Activated T-helper 1 cell treated with Interleukin-2 at 50 U/mL for 16 hours (primary cell): ENCODE data around the gene C3orf18.

Experiments used
- DNase-seq: peaks from one replicate; pipeline ENCODE4 v3.0.0-alpha.2; 2020; ENCODE audit warnings: low read depth

The C3orf18 gene

DNA sequence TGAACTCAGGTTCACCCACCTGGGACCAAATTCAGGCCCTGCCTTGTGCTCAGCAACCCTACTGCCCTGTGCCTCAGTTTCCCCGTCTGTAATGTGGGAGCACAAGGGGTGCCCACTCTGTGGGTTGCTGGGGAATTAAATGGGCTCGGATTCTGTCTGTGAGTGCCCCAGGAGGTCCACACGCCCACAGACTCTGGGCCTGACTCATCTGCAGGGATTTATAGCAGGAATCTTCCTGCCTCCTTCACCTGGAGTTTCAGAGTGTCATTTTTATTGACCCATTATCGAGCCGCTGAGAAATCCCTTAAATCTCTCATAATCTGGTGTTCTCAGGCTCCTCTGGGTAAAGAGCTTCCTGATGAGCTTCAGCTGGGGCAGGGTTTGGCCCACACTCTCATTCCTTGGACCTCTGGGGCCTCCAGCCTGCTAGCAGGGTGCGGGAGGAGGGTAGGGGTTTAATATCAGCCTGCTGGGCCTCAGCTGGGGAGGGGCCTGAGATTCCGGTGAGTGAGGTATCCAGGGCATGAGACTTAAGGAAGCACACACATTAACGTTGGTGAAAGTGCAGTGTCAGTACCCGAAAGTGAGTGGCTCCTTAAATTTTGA lies 16.4 kb downstream of the C3orf18 start:
- DNase-seq: no peak

- peak; percentile 17 for DNase-seq
Observed at GRCh38 chr3:50550079-50550736, 17.3 kb downstream of the C3orf18 start.

DNA sequence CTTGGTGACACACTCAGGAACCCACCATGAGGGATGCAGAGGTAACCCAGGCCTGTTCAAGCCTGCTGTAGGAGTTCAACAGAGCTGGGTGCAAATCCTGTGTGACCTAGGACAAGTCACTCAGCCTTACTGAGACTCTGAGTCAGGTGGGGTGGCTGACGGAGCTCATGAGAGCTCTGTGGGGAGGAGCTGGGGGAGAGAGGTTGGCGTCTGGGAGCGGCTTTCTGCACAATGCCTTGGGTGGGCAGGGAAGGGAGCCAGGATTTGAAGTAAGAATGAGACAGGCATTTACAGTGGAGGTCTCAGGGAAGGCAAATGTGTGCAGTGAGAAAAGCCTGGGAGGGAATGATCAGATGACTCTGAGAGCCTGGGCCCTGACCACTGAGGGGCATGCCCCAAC lies 18.3 kb downstream of the C3orf18 start:
- no peak for DNase-seq

DNA sequence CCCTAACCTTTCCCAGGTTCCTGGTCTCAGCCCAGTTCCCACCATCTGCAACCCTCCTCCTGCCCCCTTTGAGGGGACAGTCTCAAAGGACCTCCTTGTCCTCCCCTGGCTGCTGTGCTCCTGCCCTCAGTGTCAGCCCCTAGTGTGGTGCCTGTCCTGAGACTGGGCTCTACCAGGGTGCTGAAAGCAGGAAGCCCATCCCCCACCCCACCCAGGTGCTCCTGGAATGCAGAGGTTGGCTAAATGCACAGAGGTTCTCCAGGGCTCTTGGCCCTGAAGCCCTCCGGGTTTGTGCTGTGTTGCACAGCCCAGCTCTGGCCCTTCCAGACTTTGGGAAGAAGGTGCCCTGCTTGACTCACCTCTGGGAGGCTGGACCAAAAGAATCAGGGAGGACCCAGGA lies 21.8 kb downstream of the C3orf18 start:
- no peak for DNase-seq

DNA sequence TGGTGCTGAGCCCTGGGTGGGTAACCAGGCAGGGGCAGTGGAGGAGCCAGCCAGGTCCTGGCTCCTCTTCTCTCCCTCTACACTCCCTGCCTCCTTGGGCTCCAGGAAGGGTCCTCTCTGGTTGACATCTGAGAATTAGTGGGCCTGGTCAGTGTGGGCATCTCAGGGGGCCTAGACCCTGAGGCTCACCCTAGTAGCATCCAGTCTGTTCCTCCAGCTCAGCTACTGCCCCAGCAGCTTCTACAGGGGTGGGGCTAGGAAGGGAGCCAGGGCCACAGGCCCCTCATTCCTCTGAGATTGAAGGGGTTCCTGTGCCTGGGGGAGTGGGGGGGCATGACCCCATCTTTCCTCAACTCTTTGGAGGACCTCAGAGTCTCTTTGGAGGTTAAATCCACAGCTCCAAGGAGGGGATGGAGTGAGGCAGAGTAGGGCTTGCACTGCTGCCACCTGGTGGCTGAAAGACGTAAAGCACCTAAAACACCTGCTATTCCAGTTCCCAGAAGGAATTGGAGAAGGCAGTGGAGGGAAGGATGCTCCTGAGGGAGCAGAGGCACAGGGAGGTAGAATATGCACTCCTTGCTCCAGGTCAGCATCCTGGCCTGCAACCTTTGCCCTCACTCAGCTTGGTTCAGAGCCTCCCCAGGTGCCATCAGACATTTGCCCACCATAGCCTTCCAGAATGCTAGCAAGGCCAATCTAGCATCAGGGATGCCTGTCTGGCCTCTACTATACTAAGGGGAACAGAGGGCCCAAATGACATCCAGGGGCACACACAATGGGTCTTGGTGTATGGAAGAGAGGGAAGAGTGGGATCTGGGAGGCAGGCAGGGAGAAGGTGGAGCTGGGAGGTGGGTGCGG lies 25.1 kb downstream of the C3orf18 start:
- peak; percentile 21 for DNase-seq

DNA sequence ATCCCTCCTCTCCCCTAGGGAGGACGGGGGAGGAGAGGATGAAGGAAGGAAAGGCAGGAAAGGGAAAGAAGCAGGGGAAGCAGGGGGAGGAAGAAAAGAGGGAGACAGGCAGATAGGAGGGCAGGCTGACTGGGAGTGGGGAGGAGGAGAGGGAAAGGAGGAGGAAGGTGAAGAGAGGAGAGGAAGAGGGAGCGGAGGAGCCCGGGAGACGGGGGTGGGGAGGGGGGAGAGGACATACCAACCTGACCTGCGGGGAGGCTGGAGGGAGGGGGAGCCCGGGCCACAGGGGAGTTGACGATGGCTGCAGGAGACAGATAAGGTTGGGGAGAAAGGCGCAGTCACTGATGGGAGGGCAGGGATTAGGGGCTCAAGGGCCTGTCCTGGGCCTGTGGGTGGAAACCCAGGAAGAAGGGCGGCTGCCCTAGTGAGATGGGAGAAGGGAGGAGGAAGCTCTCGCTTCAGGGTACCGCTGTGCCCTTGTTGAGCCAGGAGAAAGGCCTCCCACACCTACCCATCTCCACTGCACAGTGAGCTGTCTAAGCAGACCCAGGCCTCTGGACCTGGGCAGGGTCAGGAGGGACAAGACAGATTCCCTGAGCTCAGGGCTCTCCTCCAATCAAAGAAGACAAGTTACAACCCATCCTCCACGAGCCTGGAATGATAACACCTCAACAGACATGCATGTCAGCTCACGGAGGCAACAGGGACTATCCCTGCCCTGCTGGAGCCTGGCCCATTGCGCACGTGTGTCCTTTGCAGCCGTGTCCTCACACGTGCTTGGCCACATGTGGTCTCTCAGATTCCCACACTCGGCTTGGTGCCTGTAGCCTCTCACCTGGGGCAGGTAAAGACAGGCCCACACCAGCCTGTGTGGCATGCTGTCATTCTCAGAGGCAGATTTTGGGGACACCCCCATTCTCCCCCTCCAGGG lies 27.9 kb downstream of the C3orf18 start:
- DNase-seq: no peak

GRCh38 chr3:50537421-50538129 lies 30.0 kb downstream of the C3orf18 start:
- no peak for DNase-seq

DNA sequence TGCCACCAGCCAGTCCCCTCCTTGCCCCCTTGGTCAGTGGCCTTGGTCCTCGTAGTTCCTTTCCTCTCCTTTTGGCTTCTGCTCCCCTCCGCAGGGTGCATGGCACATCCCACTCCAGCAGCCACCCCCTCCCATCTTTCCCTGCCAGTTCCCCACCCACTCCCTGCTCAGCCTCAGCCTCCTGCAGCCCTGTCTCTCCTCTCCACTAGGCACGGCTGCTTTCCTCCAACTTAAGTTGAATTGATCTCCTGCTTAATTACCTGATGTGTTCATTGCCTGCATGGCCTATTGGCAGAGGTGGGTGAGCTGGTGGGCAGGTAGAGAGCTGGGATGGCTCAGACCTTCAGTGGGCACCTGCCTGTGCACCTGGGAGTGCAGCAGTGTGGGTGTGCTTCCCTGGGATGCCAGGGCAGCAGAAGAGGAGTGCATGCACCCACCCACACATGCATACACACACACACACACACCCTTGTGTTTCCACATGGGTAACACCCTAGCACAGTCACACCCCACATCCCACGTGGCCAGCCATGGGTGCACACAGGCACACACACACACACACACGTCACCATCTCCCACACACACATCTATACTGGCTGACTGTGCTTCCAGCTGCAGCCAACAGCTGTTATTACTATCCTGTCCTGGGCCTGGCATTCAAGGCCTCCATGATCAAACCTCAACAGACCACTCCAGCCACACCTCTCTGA lies 30.9 kb downstream of the C3orf18 start:
- no peak for DNase-seq

DNA sequence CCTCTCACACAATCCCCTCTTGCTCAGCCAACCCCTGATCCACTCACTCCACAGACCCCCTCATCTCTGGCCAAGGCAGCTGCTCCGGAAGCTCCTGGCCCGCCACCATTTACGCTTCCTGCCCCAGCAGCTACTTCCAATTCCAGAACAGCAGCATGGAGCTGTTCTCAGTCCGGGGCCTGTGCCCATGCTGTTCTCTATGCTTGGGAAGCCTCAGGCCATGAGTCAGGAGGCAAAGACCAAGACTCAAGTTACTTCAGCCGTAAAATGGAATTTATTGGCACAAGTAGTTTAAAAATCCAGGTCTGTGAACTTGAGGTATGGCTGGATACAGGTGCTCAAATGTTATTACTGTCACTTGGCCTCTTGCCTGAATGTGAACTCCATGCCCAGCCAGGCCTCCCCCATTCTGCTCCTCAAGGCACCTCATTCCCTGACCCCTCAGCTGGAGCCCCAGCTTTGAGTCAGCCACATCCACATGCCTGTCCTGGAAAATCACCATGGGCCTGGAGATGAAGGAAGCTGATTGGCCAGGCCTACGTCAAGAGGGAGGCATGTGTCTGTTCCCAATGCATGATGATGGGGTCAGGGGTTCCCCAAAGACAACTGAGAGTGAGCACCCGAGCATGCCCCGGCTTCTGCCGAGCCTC lies 32.7 kb downstream of the C3orf18 start:
- no peak for DNase-seq

DNA sequence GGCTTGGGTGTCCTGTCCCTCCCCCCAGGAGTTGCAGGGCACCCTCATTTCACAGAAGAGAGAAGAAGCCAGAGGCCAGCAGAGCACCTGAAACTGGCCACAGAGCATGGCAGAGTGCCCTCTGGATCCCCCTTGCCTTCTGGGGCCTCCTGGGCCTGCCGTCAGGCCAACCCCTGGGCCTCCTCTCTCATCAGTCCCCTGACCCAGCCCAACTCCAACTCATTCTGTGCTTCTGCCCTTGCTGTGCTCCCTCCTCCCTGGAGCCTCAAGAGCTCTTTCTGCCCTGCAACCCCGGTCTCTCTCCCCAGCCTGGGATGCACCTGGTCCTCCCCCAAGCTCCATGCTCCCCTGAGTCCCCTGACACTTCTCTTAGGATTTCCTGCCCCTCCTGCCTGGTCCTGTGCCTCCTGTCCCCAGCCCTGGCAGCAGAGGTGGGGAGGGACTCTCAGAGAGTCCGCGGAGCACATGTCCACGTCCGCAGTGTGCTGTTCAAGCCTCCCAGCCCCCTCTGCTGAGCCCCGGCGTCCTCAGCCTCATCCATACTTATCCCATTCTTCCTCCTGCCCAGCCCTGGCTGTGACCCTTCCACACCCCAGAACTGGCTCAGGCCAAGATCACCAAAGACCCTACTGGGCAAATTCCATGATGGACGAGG lies 33.6 kb downstream of the C3orf18 start:
- no peak for DNase-seq

DNA sequence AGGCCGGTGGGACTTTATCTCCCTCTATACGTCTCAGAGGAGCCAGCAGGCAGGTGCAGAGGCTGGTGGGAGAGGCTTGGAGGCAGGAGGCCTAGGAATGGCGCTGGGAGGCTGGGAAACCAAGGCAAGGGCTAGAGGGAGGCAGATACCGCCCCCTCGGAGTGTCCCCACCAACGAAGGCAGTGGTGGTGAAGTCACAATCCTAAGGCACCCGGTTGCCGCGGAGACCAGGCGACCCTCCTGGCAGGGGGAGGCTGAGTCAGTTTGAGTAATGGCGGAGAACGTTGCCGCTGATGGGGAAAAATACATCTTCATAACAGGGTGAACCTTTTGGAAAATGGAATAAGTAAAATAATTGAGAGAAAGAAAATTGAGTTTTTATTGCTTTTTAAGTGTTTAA lies 34.2 kb downstream of the C3orf18 start:
- DNase-seq: no peak

GRCh38 chr3:50532062-50532705 lies 35.4 kb downstream of the C3orf18 start:
- DNase-seq: no peak

GRCh38 chr3:50531201-50531600 lies 36.3 kb downstream of the C3orf18 start:
- DNase-seq: no peak

DNA sequence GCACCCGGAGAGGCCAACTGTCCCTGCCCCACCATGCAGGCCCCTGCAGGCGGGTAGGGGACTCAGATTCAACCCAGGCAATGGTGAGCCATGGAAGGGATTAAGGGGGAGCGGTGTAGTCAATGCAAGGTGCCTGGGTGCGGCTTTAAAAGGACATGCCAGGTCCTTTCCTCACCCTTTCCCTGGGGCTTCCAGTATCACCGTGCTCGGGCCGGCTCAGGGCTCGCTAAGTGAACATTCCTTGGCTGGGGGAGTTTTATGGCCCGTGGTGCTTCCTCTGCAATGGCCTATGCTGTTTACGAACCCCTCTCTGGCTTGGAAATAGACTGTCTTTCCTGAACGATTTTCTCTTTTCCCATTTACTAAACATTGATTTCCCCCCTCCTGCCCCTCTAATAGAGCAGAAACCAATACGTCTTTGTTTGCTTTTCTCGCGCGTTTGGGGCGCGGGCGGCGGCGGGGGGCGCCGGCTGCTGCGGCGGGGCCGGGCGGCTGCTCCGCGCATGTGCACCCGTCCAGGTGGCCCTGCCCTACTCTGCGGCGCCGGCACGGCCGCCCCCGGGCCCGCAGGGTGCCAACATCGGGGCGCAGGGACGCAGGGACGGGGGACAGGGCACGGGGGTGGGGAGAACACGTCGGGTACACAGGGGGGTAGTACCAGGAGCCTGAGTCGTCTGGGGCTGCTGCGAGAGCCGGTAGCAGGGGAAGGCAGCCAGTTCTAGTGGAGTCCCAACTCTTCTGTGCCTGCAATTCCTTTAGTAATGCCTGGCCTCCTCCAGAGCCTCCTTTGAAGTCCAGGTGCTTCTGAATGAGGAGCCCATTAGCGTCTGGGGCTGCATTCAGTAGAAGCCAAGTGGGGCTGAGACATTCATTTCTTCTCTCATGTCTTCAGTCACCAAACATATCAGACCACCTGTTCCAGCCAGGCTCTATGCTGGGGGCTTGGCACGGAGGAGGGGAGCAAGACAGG lies 37.3 kb downstream of the C3orf18 start:
- no peak for DNase-seq

- peak; percentile 9 for DNase-seq
Observed at GRCh38 chr3:50525987-50526386, 41.6 kb downstream of the C3orf18 start.

- DNase-seq: no peak
Observed at GRCh38 chr3:50525191-50525910, 42.2 kb downstream of the C3orf18 start.

DNA sequence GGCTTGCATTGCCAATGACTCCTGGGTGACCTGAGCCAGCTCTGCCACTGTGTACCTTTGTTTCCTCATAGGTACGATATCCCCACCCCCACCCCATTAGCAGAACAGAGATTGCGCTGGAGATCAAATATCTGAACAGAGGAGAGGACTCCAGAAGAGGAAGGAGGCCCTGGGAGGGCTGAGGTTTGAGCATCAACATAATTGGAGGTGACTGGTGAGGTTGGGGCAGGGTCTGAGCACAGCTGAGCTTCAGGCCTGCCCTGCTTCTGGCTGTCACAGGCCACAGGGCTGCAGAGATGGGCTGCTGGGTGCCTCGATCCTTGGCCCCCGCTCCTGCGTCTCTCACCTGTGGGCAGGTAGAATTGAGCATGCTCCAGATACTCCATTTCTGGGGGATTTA lies 42.8 kb downstream of the C3orf18 start:
- no peak for DNase-seq
